Middle frontal gyrus (tissue), 1 donor: ENCODE data around the gene C11orf24.
"Not testable (repeated sequence)": the region's sequence is repeated elsewhere in the genome, so short reads cannot be mapped to it uniquely, and the experiment has no call there.

Experiments
- DNase-seq: peaks from one replicate; pipeline ENCODE4 v3.0.0-alpha.2; 2015; ENCODE audit warnings: low spot score; ENCODE audit errors: extremely low spot score

Gene C11orf24

DNA sequence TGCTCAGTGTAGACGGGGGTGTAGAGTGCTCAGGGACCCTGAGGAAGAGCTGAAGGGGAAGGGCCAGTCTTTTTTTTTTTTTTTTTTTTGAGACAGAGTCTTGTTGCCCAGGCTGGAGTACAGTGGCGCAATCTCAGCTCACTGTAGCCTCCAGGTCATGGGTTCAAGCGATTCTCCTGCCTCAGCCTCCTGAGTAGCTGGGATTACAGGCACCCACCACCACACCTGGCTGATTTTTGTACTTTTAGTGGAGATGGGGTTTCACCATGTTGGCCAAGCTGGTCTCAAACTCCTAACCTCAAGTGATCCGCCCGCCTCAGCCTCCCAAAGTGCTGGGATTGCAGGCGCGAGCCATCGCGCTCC is 27.7 kb upstream of the C11orf24 start:
- not testable (repeated sequence) for DNase-seq

DNA sequence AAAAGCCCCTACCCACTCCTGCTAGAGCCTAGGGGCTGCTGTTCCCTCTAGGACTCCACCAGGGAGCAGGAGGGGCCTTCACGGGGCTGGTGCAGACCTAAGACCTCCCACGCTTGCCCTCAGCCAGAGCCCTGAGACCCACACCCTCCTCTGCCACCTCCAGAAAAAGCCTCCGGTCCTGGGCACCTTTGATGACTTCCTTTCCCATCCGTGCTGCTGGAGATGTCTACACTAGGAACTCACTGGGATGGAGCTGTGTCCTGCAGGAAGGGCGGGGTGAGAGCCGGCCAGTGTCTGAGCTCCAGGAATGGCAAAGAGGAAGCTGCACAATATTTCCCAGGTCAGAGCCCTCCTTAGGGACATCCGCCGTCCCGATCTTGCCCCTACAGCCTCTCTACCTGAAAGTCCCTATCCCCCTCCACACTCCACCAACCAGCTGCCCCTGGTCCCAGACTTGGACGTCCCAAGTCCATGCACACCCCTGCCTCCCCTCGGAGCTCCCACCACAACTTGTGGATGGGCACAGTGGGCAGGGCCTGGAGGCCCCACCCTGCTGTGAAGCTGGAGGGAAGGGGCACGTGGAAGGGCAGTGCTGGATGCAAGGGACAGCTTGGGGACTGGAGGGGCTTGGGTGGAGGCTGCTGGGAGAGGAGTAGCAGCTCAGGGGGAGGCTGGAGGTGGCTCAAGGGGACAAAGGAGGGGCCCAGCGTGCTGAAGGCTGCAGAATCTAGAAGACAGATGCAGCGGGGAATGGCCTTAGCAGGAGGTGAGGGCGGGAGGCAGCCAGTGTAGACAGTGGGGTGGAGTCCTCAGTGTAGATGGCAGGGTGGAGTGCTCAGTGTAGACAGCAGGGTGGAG is 27.1 kb upstream of the C11orf24 start:
- no peak for DNase-seq

DNA sequence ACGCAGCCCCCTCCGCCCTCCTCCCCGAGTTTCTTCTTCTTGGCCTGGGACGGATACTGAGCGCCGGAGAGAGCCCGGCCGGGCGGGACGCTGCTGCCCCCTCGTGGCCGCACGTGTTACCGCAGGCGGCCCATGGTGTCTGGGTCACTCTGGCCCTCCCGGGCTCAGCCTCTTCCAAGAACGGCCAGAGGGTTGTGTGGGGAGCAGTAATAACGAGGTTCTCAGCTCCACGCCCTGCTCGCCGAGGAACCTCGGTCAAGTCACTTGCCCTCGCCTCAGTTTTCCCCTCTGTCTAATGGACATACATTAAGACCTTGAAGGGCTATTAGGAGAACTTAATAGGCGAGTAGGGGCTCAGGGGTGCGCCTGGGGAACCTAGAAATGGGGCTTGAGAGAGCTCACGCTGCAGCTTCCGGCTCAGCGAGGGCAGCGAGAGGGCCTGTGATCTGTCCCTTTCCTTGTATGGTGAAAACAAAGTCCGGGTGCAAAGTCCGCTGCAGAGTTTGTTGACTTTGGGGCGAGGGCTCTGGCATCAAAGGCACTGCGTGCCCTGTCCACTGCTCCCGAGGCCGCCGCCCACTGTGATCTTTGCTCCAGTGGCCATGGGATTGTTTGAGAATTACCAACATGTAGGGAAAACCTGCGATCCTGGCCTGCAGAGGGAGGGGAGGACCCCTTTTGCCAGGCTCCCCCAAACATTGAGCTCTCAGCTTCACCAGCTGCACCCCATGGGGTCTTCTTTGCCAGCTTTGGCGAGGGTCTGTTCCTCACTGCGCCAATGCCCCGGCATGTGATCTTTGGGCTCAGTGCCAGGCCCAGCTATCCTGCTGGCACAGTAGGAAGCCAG is 26.3 kb upstream of the C11orf24 start:
- no peak for DNase-seq

DNA sequence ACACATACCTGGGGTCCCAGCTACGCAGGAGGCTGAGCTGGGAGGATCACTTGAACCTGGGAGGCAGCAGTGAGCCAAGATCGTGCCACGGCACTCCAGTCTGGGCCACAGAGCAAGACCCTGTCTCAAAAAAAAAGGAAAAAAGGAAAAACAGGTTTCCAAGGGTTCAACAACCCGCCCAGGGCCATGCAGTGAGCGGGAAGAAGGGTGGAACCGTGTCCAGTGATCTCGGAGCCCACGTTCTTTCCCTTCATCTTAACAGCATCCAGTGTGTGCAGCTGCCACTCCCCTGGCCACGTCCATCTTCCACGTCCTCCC is 25.7 kb upstream of the C11orf24 start:
- DNase-seq, result no peak

DNA sequence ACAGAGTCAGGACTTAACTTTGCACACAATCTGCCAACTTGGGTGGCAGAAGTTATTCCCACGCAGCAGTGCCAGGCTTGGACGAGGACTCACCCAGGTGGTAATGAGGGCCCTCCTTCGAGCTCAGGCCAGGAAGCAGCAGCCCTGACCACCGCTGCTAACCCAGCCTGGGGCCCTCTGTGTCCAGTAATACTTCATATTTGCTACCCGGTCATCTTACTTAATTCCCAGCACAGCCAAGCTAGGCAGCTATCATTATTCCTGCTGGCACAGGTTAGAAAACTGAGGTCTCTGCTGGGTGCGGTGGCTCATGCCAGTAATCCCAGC is 25.2 kb upstream of the C11orf24 start:
- no peak for DNase-seq

DNA sequence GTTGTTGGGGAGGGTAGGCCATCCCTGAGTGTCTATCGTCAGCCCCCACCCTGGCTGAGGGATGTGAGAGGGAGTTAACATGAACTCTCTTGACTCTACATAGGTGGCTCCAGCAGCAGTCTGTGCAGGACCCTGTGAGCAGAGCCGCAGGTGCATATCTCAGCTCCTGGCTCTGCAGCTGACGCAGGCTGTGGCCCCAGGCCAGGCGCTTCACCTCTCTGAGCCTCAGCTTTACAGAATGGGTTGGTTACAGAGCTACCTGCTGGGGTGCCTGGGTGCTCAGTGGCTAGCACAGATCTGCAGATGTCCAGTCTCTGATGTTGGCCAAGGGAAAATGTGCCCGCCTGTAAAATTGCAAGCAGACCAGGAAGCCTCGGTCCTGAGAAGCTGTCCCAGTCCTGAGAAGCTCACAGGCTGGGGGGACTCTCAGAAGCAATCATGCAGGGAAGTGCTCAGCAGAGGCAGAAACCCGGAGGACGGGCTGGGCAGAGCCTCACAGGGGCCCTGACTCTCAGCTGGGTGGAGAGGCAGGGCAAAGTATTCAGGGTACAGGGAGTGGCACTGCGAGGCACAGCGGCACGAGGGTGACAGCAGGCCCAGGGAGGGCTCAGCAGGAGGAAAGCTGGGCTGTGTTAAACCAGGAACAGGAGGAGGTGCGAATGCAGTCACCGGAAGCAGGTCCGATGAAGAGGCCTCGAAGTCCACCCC is 24.7 kb upstream of the C11orf24 start:
- no peak for DNase-seq

DNA sequence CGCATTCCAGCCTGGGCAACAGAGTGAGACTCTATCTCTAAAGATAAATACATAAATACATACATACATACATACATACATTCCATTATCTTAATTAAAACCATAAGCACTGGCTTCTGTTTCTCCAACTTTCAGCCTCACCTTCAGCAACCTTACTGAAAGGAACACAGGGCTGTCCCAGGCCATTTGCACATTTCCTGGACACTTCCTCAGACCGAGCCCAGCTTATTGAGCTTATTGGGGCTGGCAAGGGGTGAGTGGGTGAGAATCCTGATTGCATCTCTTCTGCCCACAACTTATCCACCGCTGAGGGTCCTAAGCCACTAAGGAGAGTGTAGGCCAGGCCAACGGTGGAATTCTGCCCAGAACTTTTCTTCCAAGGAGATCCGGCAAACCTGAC is 24.2 kb upstream of the C11orf24 start:
- DNase-seq, result no peak

DNA sequence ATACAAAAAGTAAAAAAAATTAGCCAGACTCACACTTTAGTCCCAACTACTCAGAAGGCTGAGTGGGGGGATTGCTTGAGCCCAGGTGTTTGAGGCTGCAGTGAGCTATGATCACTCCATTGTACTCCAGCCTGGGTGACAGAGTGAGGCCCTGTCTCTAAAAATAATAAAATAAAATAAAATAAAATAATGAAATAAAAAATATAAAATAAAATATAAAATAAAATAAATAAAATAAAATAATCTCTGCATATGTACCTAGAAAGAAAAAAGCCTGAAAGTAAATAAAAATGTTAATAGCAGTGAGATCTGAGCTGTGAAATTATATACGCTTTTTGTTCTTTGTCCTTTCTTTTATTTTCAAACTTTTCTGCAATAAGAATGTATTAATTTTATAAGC is 23.5 kb upstream of the C11orf24 start:
- DNase-seq, result no peak

DNA sequence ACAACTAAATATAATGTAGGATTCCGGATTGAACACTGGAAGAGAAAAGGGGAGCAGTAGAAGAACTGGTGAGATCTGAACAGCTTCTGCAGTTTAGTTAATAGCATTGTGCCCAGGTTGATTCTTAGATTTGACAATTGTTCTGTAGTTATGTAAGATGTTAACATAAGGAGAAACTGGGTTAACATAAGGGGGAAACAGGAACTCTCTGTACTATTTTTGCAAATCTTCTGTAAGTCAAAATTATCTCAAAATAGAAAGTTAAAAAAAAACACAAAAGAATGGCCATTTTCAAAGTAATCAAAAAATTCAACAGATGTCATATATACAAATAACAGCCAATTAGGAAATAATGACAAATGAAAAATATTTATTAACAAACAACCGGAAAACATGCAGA is 21.9 kb upstream of the C11orf24 start:
- no peak for DNase-seq

DNA sequence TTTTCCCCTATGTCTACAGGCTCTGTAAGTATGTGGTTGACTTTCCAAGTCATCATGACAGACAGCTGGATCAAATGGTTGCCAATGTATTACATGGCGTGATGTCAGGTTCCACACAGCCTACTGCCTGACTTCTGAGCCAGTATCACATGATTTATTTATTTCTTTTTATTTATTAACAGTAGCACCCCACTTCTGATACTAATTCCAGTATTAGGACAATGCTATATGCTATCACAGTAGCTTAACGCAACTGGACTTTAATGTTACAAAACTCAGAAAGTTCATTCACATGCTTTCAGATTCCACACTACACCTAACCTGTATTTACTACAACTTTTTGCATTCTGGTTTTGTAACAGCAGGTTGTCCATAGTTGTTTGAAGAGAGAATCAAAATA is 17.7 kb upstream of the C11orf24 start:
- no peak for DNase-seq

DNA sequence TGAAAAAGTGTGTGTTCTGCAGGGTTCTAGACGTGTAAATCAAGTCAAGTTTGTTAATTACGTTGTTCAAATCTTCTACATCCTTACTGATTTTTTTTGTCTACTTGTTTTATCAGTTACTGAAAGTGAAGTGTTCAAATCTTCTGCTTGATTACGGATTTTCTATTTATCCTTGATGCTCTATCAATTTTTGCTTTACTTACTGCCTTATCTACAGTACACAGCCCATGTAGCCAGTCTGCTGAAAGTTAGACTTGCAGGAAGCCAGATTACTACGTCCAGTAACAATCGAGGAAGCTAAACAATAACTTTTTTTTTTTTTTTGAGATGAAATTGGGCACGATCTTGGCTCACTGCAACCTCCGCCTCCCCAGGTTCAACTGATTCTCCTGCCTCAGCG is 15.6 kb upstream of the C11orf24 start:
- no peak for DNase-seq

DNA sequence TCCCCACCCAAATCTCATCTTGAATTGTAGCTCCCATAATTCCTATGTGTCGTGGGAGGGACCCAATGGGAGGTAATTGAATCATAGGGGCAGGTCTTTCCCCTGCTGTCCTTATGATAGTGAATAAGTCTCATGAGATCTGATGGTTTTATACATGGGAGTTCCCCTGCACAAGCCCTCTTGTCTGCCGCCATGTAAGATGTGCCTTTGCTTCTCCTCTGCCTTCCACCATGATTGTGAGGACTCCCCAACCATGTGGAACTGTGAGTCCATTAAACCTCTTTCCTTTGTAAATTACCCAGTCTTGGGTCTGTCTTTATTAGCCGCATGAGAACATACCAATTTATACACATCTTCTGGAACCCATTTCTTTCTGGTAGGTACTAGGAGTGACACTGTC is 12.8 kb upstream of the C11orf24 start:
- not testable (repeated sequence) for DNase-seq

DNA sequence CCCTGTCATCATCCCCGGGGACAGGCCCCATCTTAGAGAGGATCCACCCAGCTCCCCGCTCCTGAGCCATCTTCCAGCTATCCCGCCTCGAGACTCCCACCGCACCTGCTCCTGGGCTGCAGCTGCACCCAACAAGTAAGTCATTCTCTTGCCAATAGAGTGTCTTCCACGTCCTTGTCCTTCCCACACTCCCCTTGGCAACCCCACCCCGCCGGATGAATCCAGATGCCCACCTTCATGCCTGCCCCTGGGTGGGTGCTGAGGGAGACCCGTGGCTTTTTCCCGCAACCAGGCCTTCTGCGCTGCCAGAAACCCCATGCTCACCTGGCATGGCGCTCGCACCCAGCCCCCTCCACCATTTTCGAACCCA is 11.1 kb upstream of the C11orf24 start:
- no peak for DNase-seq

DNA sequence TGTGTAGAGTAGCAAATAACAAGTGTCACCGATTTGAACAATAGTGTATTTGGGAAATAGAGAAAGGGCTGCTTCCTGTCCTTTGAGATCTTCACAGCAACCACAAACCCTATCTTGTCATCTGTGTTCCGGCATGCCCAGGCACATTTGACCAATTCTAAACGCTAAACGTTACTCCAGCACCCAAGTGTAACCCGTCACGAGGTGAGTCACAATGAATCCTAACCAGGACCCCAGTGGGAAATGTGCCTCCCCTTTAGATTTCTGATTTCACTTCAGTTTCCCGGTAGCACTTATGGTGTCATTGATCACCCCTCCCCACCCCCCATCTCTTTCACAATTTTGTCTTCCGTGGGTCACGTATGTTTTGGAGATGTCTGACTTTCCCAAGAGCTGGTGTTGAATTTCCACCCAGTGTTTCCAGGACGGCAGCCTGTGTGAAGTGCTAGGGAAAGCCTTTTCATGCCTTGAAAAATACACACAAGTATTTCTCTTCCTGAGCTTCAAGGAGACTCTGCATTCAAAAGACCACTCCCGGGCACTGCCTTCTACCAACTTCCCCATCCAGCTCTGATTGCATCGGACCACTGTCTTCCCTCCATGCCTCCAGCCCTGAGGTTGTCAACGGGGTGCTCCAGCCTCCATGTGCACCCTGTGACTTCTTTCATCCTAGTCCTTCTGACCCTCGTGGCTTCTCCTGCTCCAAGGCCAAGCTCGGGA is 10.5 kb upstream of the C11orf24 start:
- no peak for DNase-seq

DNA sequence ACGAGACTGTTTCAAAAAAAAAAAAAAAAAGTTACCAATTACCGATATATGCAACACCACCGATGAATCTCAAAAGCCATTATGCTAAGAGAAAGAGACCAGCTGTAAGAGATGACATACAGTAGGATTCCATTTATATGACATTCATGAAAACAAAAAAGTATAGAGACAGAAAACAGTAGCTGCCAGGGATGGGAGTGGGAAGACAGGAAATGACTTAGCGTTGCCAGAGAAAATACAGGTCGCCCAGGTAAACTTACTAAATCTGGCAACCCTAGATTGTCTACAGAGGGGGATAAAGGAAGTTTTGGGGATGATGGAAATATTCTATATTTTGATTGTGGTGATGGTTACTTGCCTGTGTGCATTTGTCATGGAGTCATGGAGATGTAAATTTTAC is 7.9 kb upstream of the C11orf24 start:
- DNase-seq, result no peak

DNA sequence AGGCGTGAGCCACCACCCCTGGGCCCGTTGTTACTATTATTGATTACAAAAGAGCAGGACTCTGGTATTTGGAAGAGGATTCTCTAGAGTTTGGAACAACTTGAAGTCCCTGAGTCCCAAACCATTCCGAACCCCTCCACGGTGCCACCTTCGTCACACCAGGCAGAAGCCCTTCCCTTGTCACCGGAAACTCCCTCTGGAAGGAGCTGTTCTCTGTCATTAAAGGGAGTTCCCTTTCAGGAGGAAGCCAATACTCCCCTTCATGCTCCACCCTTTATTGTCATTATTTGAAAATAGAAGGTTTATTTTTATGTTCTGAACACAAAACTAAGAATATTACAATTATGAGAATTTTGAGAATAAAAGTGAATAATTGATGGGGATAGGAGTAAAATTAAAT is 5.1 kb upstream of the C11orf24 start:
- DNase-seq, result no peak

DNA sequence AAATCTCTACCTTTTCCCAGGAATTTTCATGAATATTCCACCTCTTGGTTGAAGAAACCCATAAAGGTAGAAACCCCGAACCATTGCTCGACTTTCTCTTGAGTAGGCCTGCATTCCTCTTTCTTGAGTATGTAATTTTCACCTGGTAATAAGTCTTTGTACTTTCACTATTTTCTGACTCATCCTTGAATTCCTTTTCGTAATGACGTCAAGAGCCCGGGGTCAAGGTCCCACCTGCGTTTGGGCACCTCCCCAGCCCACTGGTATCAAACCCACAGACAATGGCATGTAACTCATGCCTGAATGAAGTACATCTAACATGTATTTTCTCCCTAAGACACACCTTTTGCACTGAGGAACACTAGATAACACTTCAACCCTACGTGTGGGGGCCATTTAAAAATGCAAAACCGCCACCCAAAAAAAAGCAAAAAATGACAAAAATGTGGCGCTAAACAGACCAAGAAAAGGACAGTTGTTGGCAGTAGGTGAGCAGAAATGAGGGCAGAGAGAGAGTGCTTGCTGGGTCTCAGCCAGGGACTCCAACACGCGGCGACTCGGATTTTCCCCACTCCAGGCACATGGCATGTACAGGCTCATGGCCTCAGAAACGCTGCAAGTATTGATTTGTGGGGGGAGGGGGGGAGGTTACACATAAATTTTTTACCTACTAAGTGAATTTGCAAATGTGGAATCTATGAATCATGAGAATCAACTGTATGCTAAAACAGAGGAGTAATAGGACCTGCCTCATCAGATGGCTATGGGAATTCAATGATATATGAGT is 4.1 kb upstream of the C11orf24 start:
- no peak for DNase-seq

DNA sequence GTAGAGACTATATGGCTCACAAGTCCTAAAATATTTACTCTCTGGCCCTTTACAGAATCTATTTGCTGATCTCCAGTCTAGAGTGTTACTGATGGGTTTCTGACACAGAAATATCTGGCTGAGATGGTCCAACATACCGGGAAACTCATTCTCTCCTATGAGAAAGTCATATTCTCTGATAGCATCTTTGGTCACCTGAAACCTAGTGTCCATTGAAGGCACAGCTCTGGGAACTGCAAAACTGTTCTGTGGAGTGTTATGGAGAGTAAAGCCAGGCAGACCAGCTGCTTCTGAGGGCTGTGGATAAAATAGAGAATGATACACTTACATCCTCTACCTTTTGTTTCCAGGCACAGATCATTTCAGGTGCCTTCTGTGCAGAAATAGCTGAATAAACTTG is 2.5 kb upstream of the C11orf24 start:
- DNase-seq, result no peak

DNA sequence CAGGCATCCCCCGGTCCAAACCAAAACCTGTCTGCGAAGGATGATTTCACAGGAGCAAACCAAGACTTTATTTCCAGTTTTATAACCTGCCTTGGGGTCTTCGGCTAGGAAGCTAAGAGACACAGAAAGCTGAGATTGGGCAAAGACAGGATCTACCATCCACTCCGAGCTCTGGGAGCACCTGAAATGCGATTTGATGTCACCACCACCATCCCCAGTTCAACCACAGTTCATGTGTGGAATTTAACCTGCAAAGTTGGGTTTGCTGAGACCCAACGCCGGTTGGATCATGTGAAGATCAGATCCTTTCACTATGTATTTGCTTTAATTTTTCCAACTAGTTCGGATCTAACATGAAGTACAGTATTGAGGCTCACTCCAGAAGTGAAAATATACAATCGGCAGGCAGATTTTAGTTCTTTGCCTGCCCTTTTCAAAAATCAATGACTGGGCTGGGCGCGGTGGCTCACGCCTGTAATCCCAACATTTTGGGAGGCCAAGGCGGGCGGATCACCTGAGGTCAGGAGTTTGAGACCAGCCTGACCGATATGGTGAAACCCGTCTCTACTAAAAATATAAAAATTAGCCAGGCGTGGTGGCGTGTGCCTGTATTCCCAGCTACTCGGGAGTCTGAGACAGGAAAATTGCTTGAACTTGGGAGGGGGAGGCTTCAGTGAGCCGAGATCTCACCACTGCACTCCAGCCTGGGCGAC is 1.4 kb upstream of the C11orf24 start:
- no peak for DNase-seq

DNA sequence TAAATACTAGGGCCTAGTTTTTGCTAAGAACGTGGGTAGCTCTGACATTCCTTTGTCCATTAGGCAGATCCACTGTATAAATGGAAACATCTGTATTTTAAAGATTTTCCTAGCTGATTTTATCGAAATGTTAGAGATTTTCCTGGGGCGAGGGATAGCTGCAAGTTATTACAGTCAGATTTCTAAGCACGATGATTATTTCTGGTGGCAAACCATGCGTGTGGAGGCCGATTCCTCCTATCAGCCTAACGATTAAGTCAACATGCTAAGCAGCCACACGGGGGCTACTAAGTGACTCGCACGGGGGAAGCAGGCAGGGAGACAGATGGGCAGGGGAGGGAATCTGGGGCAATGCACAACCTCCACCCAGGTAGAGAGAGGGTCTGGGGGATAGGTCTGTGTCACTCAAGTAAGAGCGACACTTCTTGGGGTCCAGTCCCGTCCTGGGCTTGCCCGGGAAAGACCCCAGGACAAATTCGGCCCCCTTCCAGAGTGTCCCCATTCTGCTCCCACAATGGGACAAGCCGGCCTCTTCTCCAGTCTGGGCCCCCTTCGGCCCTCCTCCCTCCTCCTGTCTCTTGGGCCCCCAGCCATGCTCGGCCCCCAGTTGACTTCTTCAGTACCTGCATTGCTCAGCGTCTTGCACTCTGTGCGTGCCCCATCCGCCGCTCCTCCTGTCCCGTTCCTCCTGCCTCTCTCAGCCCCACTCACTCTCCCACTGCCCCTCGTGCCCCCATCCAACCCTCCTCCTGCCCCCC is 571 bp downstream of the C11orf24 start:
- no peak for DNase-seq
